Activated CD8-positive, alpha-beta T cell treated with anti-CD3 and anti-CD28 coated beads for 36 hours (primary cell): ENCODE measurements around the gene PLSCR1. TPM values are rescaled to one million over a fixed set of nuclear protein-coding genes. Genes with fewer than 3 reads are reported as not detected.

ENCODE experiments used
- ATAC-seq: fragments of 200-7000 bp; cut with Tn5 transposase; one replicate; pipeline ENCODE4 v1.10.0; 2021; ENCODE audit warnings: mild to moderate bottlenecking, moderate library complexity
- CTCF ChIA-PET: fragments of 350-600 bp; sonication (Branson Sonifier 250); formaldehyde crosslinking; loops from one replicate; lab custom pipeline; 2021; ENCODE audit warnings: antibody characterized with exemption; lab: Charles Lee
- POLR2A ChIA-PET: fragments of 350-600 bp; sonication (Branson Sonifier 250); formaldehyde crosslinking; loops from one replicate; lab custom pipeline; 2021; ENCODE audit warnings: antibody characterized with exemption; lab: Charles Lee
- DNase-seq: peaks from one replicate; pipeline ENCODE4 v3.0.0-alpha.2; 2020
- H3K27ac Mint-ChIP-seq: one replicate; pipeline ENCODE4 v1.8.0; 2021; ENCODE audit warnings: mild to moderate bottlenecking, mixed read lengths
- H3K27me3 Mint-ChIP-seq: one replicate; pipeline ENCODE4 v1.8.0; 2021; ENCODE audit warnings: mixed read lengths
- H3K36me3 Mint-ChIP-seq: one replicate; pipeline ENCODE4 v1.8.0; 2021; ENCODE audit warnings: low read depth, mixed read lengths
- H3K4me1 Mint-ChIP-seq: one replicate; pipeline ENCODE4 v1.8.0; 2021; ENCODE audit warnings: low read depth, mixed read lengths
- H3K4me3 Mint-ChIP-seq: one replicate; pipeline ENCODE4 v1.8.0; 2021; ENCODE audit warnings: mild to moderate bottlenecking, moderate library complexity, mixed read lengths
- H3K9me3 Mint-ChIP-seq: one replicate; pipeline ENCODE4 v1.8.0; 2021; ENCODE audit warnings: mixed read lengths
- CTCF ChIP-seq: fragments of 200-600 bp; IDR thresholded peaks from one replicate; pipeline ENCODE4 v1.8.0; 2022; ENCODE audit warnings: antibody characterized with exemption, mild to moderate bottlenecking
- intact Hi-C: fragments of 100-400 bp; cut with micrococcal nuclease; formaldehyde crosslinking; loops from one replicate; pipeline ENCODE4 v1.10.0; 2022
- total RNA-seq, 2 experiments: library from RNA; stranded (reverse); gene quantifications; one replicate each; pipeline ENCODE4 v1.2.3, GENCODE V29; 2021

Gene PLSCR1, protein sequence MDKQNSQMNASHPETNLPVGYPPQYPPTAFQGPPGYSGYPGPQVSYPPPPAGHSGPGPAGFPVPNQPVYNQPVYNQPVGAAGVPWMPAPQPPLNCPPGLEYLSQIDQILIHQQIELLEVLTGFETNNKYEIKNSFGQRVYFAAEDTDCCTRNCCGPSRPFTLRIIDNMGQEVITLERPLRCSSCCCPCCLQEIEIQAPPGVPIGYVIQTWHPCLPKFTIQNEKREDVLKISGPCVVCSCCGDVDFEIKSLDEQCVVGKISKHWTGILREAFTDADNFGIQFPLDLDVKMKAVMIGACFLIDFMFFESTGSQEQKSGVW
- 10 to 100 TPM; 36.4 to 38.9 TPM for total RNA-seq

DNA sequence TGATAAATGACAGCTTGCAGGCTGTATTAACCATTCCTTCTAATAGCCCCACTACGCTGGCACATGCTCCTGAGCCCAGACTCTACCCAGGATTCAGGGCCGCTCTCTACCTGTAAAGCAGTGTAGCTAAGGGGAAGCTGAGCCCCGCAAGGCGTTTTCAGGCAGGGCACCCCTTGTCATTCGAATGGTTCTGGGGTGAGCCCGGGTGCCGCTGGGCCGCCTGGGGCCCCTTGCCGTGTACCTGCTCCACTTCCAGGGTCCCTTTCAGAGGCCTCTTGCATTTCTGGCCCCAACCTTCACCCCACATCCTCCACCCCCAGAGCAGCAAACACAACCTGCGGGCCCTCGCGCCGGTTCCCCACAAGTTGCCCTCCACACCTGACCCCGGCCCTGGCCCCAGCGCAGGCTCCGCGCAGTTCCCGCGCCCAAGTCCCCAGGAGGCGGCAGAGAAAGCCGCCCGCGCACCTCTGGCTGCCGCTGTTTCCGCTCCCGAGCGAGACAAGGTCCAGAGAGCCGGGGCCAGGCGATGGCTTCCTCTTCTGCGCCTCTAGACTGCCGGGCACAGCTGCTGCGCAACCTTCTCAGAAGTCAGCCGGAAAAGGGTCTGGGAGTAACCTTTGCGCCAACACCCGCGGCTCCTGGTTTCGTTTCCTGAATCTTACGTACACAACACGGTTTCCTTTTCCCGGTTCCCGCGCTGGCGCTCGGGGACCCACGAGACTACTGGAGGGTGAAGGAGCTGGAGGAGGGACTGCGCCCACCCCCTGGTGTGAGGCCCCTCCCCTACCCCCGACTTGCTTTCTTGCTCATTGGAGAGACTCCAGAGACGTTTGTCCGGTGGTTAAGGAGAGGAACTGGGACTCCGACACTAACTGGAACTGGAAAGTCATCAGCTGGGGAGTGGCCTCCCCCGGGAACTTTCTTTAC lies at the start of gene PLSCR1:
TSS of gene PLSCR1 (minus strand) at position 606 of the 927 bp plus-strand sequence. CDS start 8,055 bp downstream, outside the sequence.
- peaks cover 16% of the 10 kb centered on the region for H3K36me3 Mint-ChIP-seq
- H3K27ac Mint-ChIP-seq, result peak within 1 kb of the TSS; percentile 90
- H3K4me3 Mint-ChIP-seq, result peak within 1 kb of the TSS; percentile 87
- H3K9me3 Mint-ChIP-seq, result no peaks in the 10 kb centered on the region
- CTCF ChIA-PET, result interaction anchor here (0.9 to 1.7 kb wide), 5 partner anchors 22 to 75 kb away, joined by 3 to 5 read pairs (median 3); partner anchors contain the start of gene PLSCR2
- DNase-seq (peak; percentile 89), ATAC-seq (peak; percentile 86)
- H3K4me1 Mint-ChIP-seq, result peaks cover 56% of the 10 kb centered on the region
- no peak for TF ChIP-seq CTCF
- POLR2A ChIA-PET, result interaction anchor here (0.9 to 1.4 kb wide), 8 partner anchors 10 to 74 kb away, joined by 3 to 5 read pairs (median 4); no protein-coding TSS in a partner anchor
- intact Hi-C loops, result loop anchor here (5.0 kb wide), 1 partner anchor 42 kb away; no protein-coding TSS in a partner anchor
- H3K27me3 Mint-ChIP-seq, result no peaks in the 10 kb centered on the region

DNA sequence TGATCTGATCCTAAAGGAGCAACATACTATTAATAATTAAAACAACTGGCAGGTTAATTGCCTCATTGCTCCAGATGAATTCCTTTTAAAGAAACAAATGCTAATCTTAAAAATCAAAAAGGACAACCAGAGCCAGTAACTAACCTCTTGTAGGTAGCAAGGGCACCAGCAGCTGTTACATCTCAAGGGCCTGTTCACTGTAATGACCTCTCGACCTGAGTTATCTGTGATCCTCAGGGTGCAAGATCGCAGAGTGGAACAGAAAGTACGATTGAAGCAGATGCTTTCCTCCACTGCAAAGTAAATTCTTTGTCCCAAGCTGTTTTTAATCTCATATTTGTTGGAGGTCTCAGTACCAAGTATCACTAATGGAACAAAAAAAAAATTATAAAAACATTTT lies 49.4 kb upstream of the PLSCR1 start:
- ATAC-seq (no peak), DNase-seq (no peak)
- Mint-ChIP-seq H3K9me3 (no peaks in the 10 kb centered on the region), H3K4me3 (no peak overlapping the region), H3K4me1 (no peaks in the 10 kb centered on the region), H3K27me3 (peaks cover 3% of the 10 kb centered on the region), H3K27ac (no peak overlapping the region), H3K36me3 (no peaks in the 10 kb centered on the region)
- CTCF ChIA-PET, result interaction anchor here (1.1 to 3.6 kb wide), 4 partner anchors 11 to 404 kb away, joined by 3 to 11 read pairs (median 8); no protein-coding TSS in a partner anchor
- POLR2A ChIA-PET, result no interaction called here
- TF ChIP-seq CTCF, result no peak
- intact Hi-C loops, result no loop called here

- DNase-seq (no peak), ATAC-seq (no peak)
- ChIA-PET CTCF (interaction anchor here (1.4 kb wide), 1 partner anchor 48 kb away, joined by 8 read pairs; no protein-coding TSS in a partner anchor), POLR2A (no interaction called here)
- Mint-ChIP-seq H3K27me3 (peaks cover 4% of the 10 kb centered on the region), H3K27ac (no peak overlapping the region), H3K36me3 (no peaks in the 10 kb centered on the region), H3K9me3 (no peaks in the 10 kb centered on the region), H3K4me1 (no peaks in the 10 kb centered on the region), H3K4me3 (no peak overlapping the region)
- no peak for TF ChIP-seq CTCF
- intact Hi-C loops, result no loop called here
These were observed 46.1 kb upstream of the PLSCR1 start for GRCh38 chr3:146590521-146590920.

DNA sequence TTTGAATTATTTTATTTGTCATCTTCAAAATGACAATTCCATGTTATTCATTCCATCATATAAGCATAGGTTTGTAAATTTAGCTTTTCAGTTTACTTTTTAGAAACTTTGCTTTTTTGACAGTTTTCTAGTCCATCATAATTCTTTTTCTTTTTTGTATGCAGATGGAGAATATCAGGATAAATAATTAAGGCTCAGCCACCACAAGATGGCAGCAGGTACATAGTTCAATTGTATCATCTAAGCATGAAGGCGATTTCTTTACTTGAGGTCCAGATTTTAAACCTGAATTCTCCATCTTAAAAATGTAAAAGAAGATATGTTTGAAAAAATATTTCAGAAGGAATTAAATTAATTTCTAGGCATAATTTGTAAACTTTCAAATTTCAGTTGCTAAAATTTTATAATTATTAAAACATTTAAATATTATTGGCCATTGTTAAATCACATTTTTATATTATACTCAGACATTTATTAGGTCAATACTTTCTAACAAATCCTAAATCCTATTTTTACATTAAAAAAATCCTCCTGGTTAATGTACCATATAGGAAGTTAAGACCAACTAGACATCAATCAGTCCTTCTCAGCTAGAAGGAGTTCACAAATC lies 45.6 kb upstream of the PLSCR1 start:
- CTCF ChIA-PET, result interaction anchor here (0.7 to 1.4 kb wide), 4 partner anchors 13 to 525 kb away, joined by 3 to 8 read pairs (median 3); no protein-coding TSS in a partner anchor

More for the DNA sequence above, 45.6 kb upstream of the PLSCR1 start:
- ATAC-seq (no peak), DNase-seq (peak; percentile 48)
- Mint-ChIP-seq H3K36me3 (no peaks in the 10 kb centered on the region), H3K9me3 (no peaks in the 10 kb centered on the region), H3K27ac (no peak overlapping the region), H3K27me3 (peaks cover 4% of the 10 kb centered on the region), H3K4me3 (no peak overlapping the region), H3K4me1 (no peaks in the 10 kb centered on the region)
- POLR2A ChIA-PET, result no interaction called here
- TF ChIP-seq CTCF, result peak; percentile 31
- intact Hi-C loops, result no loop called here
